GM21390 (cell line): ENCODE data around the gene PKIB.

ENCODE experiments used
- ATAC-seq: cut with Tn5 transposase; IDR thresholded peaks from one replicate; pipeline ENCODE4 v1.9.1; 2021; ENCODE audit not compliant: unreplicated experiment

Gene PKIB

GRCh38 chr6:122665929-122666328 is 55.7 kb downstream of the PKIB start:
- no peak for ATAC-seq

GRCh38 chr6:122666418-122666817 is 56.2 kb downstream of the PKIB start:
- no peak for ATAC-seq

GRCh38 chr6:122669418-122669817 is 59.2 kb downstream of the PKIB start:
- ATAC-seq: no peak

GRCh38 chr6:122669868-122670267 is 59.7 kb downstream of the PKIB start:
- ATAC-seq: no peak

GRCh38 chr6:122671251-122671650 is 61.0 kb downstream of the PKIB start:
- ATAC-seq: no peak

GRCh38 chr6:122673343-122673961 is 63.2 kb downstream of the PKIB start:
- ATAC-seq: no peak

GRCh38 chr6:122676146-122676545 is 65.9 kb downstream of the PKIB start:
- no peak for ATAC-seq

GRCh38 chr6:122676688-122677087 is 66.5 kb downstream of the PKIB start:
- no peak for ATAC-seq

GRCh38 chr6:122677406-122677805 is 67.2 kb downstream of the PKIB start:
- no peak for ATAC-seq

GRCh38 chr6:122678841-122679240 is 68.6 kb downstream of the PKIB start:
- ATAC-seq: no peak

- no peak for ATAC-seq
These were observed 71.5 kb downstream of the PKIB start for GRCh38 chr6:122681705-122682104.

- ATAC-seq: no peak
These were observed 73.9 kb downstream of the PKIB start for GRCh38 chr6:122683989-122684651.

GRCh38 chr6:122692175-122692598 is 82.0 kb downstream of the PKIB start:
- no peak for ATAC-seq

- no peak for ATAC-seq
These were observed 82.8 kb downstream of the PKIB start for GRCh38 chr6:122692807-122693580.

GRCh38 chr6:122694075-122694474 is 83.9 kb downstream of the PKIB start:
- no peak for ATAC-seq

- ATAC-seq: no peak
These were observed 84.4 kb downstream of the PKIB start for GRCh38 chr6:122694602-122695001.

- no peak for ATAC-seq
These were observed 85.0 kb downstream of the PKIB start for GRCh38 chr6:122695188-122695587.

- ATAC-seq: no peak
These were observed 85.9 kb downstream of the PKIB start for GRCh38 chr6:122696079-122696478.

- ATAC-seq: no peak
These were observed 86.6 kb downstream of the PKIB start for GRCh38 chr6:122696853-122697252.

GRCh38 chr6:122697458-122697857 is 87.3 kb downstream of the PKIB start:
- no peak for ATAC-seq

GRCh38 chr6:122701666-122702065 is 91.5 kb downstream of the PKIB start:
- no peak for ATAC-seq

GRCh38 chr6:122702841-122703240 is 92.6 kb downstream of the PKIB start:
- ATAC-seq: no peak
